Skeletal muscle tissue (tissue), 4 donors: Measurements from ENCODE around the gene USP21. TPM values are rescaled to one million over a fixed set of nuclear protein-coding genes. Genes with fewer than 3 reads are reported as not detected.

Source experiments
- H3K27ac ChIP-seq: one replicate; pipeline ENCODE4 v1.7.0; 2013; ENCODE audit warnings: mild to moderate bottlenecking, low read depth, low read length, inconsistent platforms
- H3K27me3 ChIP-seq, 3 donors: one replicate each; pipeline ENCODE4 v1.7.0; 2013; ENCODE audit warnings: low read length in 3 of 3; ENCODE audit not compliant: control insufficient read depth in 3 of 3, insufficient read depth in 3 of 3
- H3K36me3 ChIP-seq, 3 donors: one replicate each; pipeline ENCODE4 v1.7.0; 2013; ENCODE audit warnings: low read length in 3 of 3; ENCODE audit not compliant: control insufficient read depth in 3 of 3, insufficient read depth in 3 of 3
- H3K4me1 ChIP-seq, 3 donors: one replicate each; pipeline ENCODE4 v1.7.0; 2013; ENCODE audit warnings: low read length in 3 of 3, mild to moderate bottlenecking in 3 of 3; ENCODE audit not compliant: control insufficient read depth in 3 of 3, insufficient read depth in 3 of 3
- H3K4me3 ChIP-seq, 3 donors: one replicate each; pipeline ENCODE4 v1.7.0; 2013; ENCODE audit warnings: low read length in 3 of 3
- H3K9ac ChIP-seq, 3 donors: one replicate each; pipeline ENCODE4 v1.7.0; 2013; ENCODE audit warnings: low read length in 3 of 3, mild to moderate bottlenecking in 3 of 3, moderate library complexity in 2 of 3, low read depth in 1 of 3
- H3K9me3 ChIP-seq, 3 donors: one replicate each; pipeline ENCODE4 v1.7.0; 2013; ENCODE audit warnings: low read length in 3 of 3; ENCODE audit not compliant: control insufficient read depth in 3 of 3
- total RNA-seq: library from RNA; depleted of rRNA; stranded (reverse); fragments of >200 nt; gene quantifications from one replicate; pipeline ENCODE4 v1.2.3, GENCODE V29; 2014
- donor health status: Osteomylitis.

The USP21 gene
- total RNA-seq, 1 donor from 2014 or later, result 6.8 TPM

- no peak overlapping the region for H3K4me3 ChIP-seq
- H3K4me1 ChIP-seq, result peaks cover 30 to 36% (median 34%) of the 10 kb centered on the region in 3 donors
- H3K27me3 ChIP-seq, result no peaks in the 10 kb centered on the region
- H3K9ac ChIP-seq, result no peak overlapping the region
- H3K9me3 ChIP-seq, result no peaks in the 10 kb centered on the region
- H3K36me3 ChIP-seq, result peaks cover 42 to 53% (median 52%) of the 10 kb centered on the region in 3 donors
- H3K27ac ChIP-seq, result peak overlapping the region; percentile 9
Measured at GRCh38 chr1:161121042-161121650, 38.2 kb upstream of the USP21 start.

- Histone ChIP-seq H3K4me1 (peaks cover 25 to 30% (median 29%) of the 10 kb centered on the region in 3 donors), H3K27me3 (no peaks in the 10 kb centered on the region), H3K36me3 (peaks cover 42 to 57% (median 52%) of the 10 kb centered on the region in 3 donors), H3K27ac (no peak overlapping the region), H3K9ac (no peak overlapping the region), H3K4me3 (no peak overlapping the region), H3K9me3 (no peaks in the 10 kb centered on the region)
Measured at GRCh38 chr1:161121834-161122233, 37.5 kb upstream of the USP21 start.

GRCh38 chr1:161122967-161123366 is 36.3 kb upstream of the USP21 start:
- Histone ChIP-seq H3K9ac (no peak overlapping the region), H3K4me1 (peaks cover 25 to 29% (median 27%) of the 10 kb centered on the region in 3 donors), H3K9me3 (no peaks in the 10 kb centered on the region), H3K4me3 (no peak overlapping the region), H3K27me3 (no peaks in the 10 kb centered on the region), H3K36me3 (peaks cover 48 to 66% (median 59%) of the 10 kb centered on the region in 3 donors), H3K27ac (no peak overlapping the region)

- H3K27ac ChIP-seq, result no peak overlapping the region
- H3K9ac ChIP-seq, result no peak overlapping the region
- H3K4me1 ChIP-seq, result peaks cover 13 to 36% (median 33%) of the 10 kb centered on the region in 3 donors
- H3K9me3 ChIP-seq, result no peaks in the 10 kb centered on the region
- peaks cover 29 to 48% (median 41%) of the 10 kb centered on the region in 3 donors for H3K36me3 ChIP-seq
- no peak overlapping the region for H3K4me3 ChIP-seq
- H3K27me3 ChIP-seq, result no peaks in the 10 kb centered on the region
Measured at GRCh38 chr1:161127649-161128048, 31.7 kb upstream of the USP21 start.

GRCh38 chr1:161128591-161129420 is 30.5 kb upstream of the USP21 start:
- Histone ChIP-seq H3K27ac (no peak overlapping the region), H3K9ac (no peak overlapping the region), H3K36me3 (peaks cover 20 to 39% (median 32%) of the 10 kb centered on the region in 3 donors), H3K27me3 (no peaks in the 10 kb centered on the region), H3K9me3 (no peaks in the 10 kb centered on the region), H3K4me3 (no peak overlapping the region), H3K4me1 (peaks cover 20 to 43% (median 42%) of the 10 kb centered on the region in 3 donors)

GRCh38 chr1:161130266-161130665 is 29.0 kb upstream of the USP21 start:
- no peaks in the 10 kb centered on the region for H3K27me3 ChIP-seq
- peaks cover 23 to 47% (median 44%) of the 10 kb centered on the region in 3 donors for H3K4me1 ChIP-seq
- H3K9me3 ChIP-seq, result no peaks in the 10 kb centered on the region
- H3K27ac ChIP-seq, result peak overlapping the region; percentile 93
- H3K36me3 ChIP-seq, result peaks cover 13 to 29% (median 24%) of the 10 kb centered on the region in 3 donors
- no peak overlapping the region for H3K4me3 ChIP-seq
- no peak overlapping the region for H3K9ac ChIP-seq

GRCh38 chr1:161131523-161132409 is 27.5 kb upstream of the USP21 start:
- Histone ChIP-seq H3K4me3 (peak overlapping the region; percentile 96), H3K9me3 (no peaks in the 10 kb centered on the region), H3K4me1 (peaks cover 24 to 51% (median 46%) of the 10 kb centered on the region in 3 donors), H3K9ac (peak overlapping the region; percentile 95 to 97 (median 96)), H3K36me3 (peaks cover 13 to 20% (median 19%) of the 10 kb centered on the region in 3 donors), H3K27me3 (no peaks in the 10 kb centered on the region), H3K27ac (peak overlapping the region; percentile 93)

GRCh38 chr1:161132410-161133219 is 26.7 kb upstream of the USP21 start, which contains the start of gene DEDD:
DEDD (minus strand) TSS chr1:161132667; CDS start chr1:161124462, 8,205 bp downstream.
- Histone ChIP-seq H3K27ac (peak within 1 kb of the TSS; percentile 93), H3K4me1 (peaks cover 26 to 56% (median 51%) of the 10 kb centered on the region in 3 donors), H3K9ac (peak within 1 kb of the TSS; percentile 95 to 97 (median 96)), H3K4me3 (peak within 1 kb of the TSS; percentile 96), H3K9me3 (no peaks in the 10 kb centered on the region), H3K27me3 (no peaks in the 10 kb centered on the region), H3K36me3 (peaks cover 9 to 15% (median 14%) of the 10 kb centered on the region in 3 donors)
